ENCODE results near the gene SET.

GRCh38 chr9:128728298-128728697 is 39.3 kb downstream of the SET start:
- TF ChIP-seq POLR2A (IDR thresholded peaks at IDR 0.05) (no peak), CTCF (IDR thresholded peaks at IDR 0.05) (no peak)
